HepG2 (cell line): ENCODE results near the gene ZDHHC19. TPM values are rescaled to one million over a fixed set of nuclear protein-coding genes. Genes with fewer than 3 reads are reported as not detected.
A peak's percentile ranks its signal among the peaks of the same experiment; 100 is the strongest.

Experiments used
- AKAP8 ChIP-seq: sonication (generic); formaldehyde crosslinking; IDR thresholded peaks from 2 replicates; pipeline ENCODE4 v1.5.1; 2020; ENCODE audit warnings: mild to moderate bottlenecking, missing genetic modification reagents
- DNMT3B ChIP-seq: conservative IDR thresholded peaks from 2 replicates; pipeline ENCODE4 v1.6.1; 2016; ENCODE audit warnings: missing biosample characterization, control low read depth
- MYC ChIP-seq: sonication (generic); formaldehyde crosslinking; IDR thresholded peaks from 2 replicates; pipeline ENCODE4 v1.9.0; 2021; ENCODE audit warnings: missing genetic modification reagents, borderline replicate concordance
- NR2F6 ChIP-seq, 2 experiments: IDR thresholded peaks; 2 replicates each; pipeline ENCODE4 v1.6.1; 2016; ENCODE audit warnings: antibody characterized with exemption in 1 of 2, mild to moderate bottlenecking in 1 of 2
- PITX1 ChIP-seq: sonication (generic); formaldehyde crosslinking; IDR thresholded peaks from 2 replicates; pipeline ENCODE4 v1.5.1; 2020; ENCODE audit warnings: mild to moderate bottlenecking, missing genetic modification reagents
- RAD51 ChIP-seq: fragments of 450-650 bp; IDR thresholded peaks from 2 replicates; pipeline ENCODE4 v1.6.1; 2016; ENCODE audit warnings: borderline replicate concordance
- SP140L ChIP-seq: sonication (generic); formaldehyde crosslinking; IDR thresholded peaks from 2 replicates; pipeline ENCODE4 v1.4.0; 2020; ENCODE audit warnings: missing genetic modification reagents, borderline replicate concordance
- ZNF350 ChIP-seq: sonication (generic); formaldehyde crosslinking; IDR thresholded peaks from 2 replicates; pipeline ENCODE4 v1.4.0; 2020; ENCODE audit warnings: mild to moderate bottlenecking, low read depth, missing genetic modification reagents, borderline replicate concordance
- ZNF543 ChIP-seq: sonication (generic); formaldehyde crosslinking; IDR thresholded peaks from 2 replicates; pipeline ENCODE4 v1.4.0; 2020; ENCODE audit warnings: mild to moderate bottlenecking, missing genetic modification reagents
- ZNF563 ChIP-seq: sonication (generic); formaldehyde crosslinking; IDR thresholded peaks from 2 replicates; pipeline ENCODE4 v1.8.0; 2022; ENCODE audit warnings: mild to moderate bottlenecking, moderate library complexity, missing genetic modification reagents
- ZSCAN31 ChIP-seq: sonication (generic); formaldehyde crosslinking; IDR thresholded peaks from 2 replicates; pipeline ENCODE4 v1.5.0; 2020; ENCODE audit warnings: low read depth, mild to moderate bottlenecking, missing genetic modification reagents
- ZSCAN9 ChIP-seq: IDR thresholded peaks from 2 replicates; pipeline ENCODE4 v1.6.1; 2016; ENCODE audit warnings: borderline replicate concordance
- polyA plus RNA-seq, 8 experiments: library from polyadenylated mRNA; depleted of rRNA in 3 of 8; stranded (reverse) in 7 of 8; unstranded in 1 of 8; fragments of >200 nt; fragmentation: Illumina TruSeq in 4 of 8; extraction: Trizol in 4 of 8; gene quantifications; 2 replicates each; pipeline versions ENCODE4 v1.2.1 to v1.2.3, GENCODE V29; 2011 to 2016; ENCODE audit warnings: low read depth in 4 of 8, missing spikeins in 1 of 8, mixed read lengths in 1 of 8; ENCODE audit not compliant: insufficient read depth in 1 of 8
- total RNA-seq, 5 experiments: library from RNA; depleted of rRNA; stranded (reverse); fragments of >200 nt; fragmentation: Illumina TruSeq; extraction: Trizol; gene quantifications; 2 replicates each; pipeline ENCODE4 v1.2.3, GENCODE V29; 2016; ENCODE audit warnings: low read depth in 1 of 5
- TF ChIP-seq, protein P1 (sequence below): sonication (generic); formaldehyde crosslinking; IDR thresholded peaks from 2 replicates; pipeline ENCODE4 v1.8.1; 2023; ENCODE audit warnings: mild to moderate bottlenecking, inconsistent platforms, moderate library complexity, missing genetic modification reagents, borderline replicate concordance
- TF ChIP-seq, protein P2 (sequence below): sonication (generic); formaldehyde crosslinking; IDR thresholded peaks from 2 replicates; pipeline ENCODE4 v1.4.0; 2020; ENCODE audit warnings: missing genetic modification reagents, mild to moderate bottlenecking, borderline replicate concordance
- TF ChIP-seq, protein P3 (sequence below): sonication (generic); formaldehyde crosslinking; conservative IDR thresholded peaks from 2 replicates; pipeline ENCODE4 v1.8.1; 2023; ENCODE audit warnings: missing genetic modification reagents
- TF ChIP-seq, protein P4 (sequence below): sonication (generic); formaldehyde crosslinking; conservative IDR thresholded peaks from 2 replicates; pipeline ENCODE4 v1.4.0; 2020; ENCODE audit warnings: missing genetic modification reagents
- TF ChIP-seq, protein P5 (sequence below): sonication (generic); formaldehyde crosslinking; IDR thresholded peaks from 2 replicates; pipeline ENCODE4 v1.5.0; 2020; ENCODE audit warnings: missing genetic modification reagents, mild to moderate bottlenecking, borderline replicate concordance
- TF ChIP-seq, protein P6 (sequence below): sonication (generic); formaldehyde crosslinking; IDR thresholded peaks from 2 replicates; pipeline ENCODE4 v1.8.0; 2022; ENCODE audit warnings: missing genetic modification reagents, mild to moderate bottlenecking, inconsistent platforms, borderline replicate concordance

ZDHHC19 gene
- total and polyA plus RNA-seq, 2 of the 13 experiments (the other 11 are each of a cell fraction or from before 2014, with no cell fraction given) = 0.22 to 0.53 TPM

DNA sequence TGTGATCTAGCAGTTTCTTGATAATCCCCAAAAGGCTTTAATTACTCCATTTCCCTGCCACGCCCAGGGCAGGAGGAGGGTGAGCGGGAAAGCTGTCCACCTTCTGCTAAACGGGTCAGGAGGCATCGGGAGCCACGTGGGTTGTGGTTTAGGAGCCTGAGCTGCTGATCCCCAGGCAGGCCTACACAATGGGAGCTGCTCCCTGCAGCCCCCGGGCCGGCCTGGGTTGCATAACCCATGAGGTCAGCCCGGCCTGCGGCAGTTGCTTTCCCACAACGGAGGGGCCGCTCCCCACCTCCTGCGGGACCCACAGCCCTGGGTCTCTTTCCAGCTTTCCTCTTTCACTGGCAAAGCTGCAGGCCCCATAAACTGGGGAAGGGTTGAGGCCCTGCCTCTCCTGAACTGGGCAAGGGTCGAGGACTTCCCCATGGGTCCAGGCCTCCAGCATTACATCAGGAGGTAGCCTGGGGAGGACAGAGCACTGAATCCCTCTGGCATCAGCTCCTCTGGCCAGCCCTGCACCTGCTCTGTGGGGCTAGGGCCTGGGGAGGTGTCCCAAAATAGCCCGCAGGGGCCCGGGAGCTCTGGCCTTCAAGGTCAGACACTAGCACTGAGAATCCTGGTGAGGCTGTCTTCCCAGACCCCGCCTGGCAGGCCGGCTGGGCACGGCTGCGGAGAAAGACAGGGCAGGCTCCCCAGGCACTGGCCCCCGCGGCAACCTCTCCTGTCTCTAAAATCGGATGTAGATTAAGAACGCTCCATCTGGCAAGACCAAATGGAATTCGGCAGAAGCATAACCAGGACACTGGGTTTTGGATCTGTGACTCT, 47.3 kb downstream of the ZDHHC19 start (continued):
- TF ChIP-seq, protein P1, sequence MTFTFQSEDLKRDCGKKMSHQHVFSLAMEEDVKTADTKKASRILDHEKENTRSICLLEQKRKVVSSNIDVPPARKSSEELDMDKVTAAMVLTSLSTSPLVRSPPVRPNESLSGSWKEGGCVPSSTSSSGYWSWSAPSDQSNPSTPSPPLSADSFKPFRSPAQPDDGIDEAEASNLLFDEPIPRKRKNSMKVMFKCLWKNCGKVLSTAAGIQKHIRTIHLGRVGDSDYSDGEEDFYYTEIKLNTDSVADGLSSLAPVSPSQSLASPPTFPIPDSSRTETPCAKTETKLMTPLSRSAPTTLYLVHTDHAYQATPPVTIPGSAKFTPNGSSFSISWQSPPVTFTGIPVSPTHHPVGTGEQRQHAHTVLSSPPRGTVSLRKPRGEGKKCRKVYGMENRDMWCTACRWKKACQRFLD = no peak
- TF ChIP-seq ZNF350 (CRISPR knock-in tag) = 0 out of 2 replicates have a peak, but pooled peaks have one; percentile 20
- TF ChIP-seq, protein P2, sequence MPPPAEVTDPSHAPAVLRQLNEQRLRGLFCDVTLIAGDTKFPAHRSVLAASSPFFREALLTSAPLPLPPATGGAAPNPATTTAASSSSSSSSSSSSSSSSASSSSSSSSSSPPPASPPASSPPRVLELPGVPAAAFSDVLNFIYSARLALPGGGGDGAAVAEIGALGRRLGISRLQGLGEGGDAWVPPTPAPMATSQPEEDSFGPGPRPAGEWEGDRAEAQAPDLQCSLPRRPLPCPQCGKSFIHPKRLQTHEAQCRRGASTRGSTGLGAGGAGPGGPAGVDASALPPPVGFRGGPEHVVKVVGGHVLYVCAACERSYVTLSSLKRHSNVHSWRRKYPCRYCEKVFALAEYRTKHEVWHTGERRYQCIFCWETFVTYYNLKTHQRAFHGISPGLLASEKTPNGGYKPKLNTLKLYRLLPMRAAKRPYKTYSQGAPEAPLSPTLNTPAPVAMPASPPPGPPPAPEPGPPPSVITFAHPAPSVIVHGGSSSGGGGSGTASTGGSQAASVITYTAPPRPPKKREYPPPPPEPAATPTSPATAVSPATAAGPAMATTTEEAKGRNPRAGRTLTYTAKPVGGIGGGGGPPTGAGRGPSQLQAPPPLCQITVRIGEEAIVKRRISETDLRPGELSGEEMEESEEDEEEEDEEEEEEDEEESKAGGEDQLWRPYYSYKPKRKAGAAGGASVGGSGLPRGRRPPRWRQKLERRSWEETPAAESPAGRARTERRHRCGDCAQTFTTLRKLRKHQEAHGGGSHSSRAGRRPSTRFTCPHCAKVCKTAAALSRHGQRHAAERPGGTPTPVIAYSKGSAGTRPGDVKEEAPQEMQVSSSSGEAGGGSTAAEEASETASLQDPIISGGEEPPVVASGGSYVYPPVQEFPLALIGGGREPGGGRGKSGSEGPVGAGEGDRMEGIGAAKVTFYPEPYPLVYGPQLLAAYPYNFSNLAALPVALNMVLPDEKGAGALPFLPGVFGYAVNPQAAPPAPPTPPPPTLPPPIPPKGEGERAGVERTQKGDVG (CRISPR knock-in tag) = no peak
- TF ChIP-seq NR2F6 (IDR thresholded peaks at IDR 0.05) = peak; percentile 46; the same call in 1 of the 2 replicates
- peak; percentile 57 for TF ChIP-seq NR2F6 (CRISPR knock-in tag; IDR thresholded peaks at IDR 0.05)
- peak; percentile 46; the same call in 1 of the 2 replicates for TF ChIP-seq MYC (CRISPR knock-in tag)
- no peak for TF ChIP-seq SP140L
- TF ChIP-seq RAD51 = no peak
- TF ChIP-seq AKAP8 = no peak
- TF ChIP-seq, protein P3, sequence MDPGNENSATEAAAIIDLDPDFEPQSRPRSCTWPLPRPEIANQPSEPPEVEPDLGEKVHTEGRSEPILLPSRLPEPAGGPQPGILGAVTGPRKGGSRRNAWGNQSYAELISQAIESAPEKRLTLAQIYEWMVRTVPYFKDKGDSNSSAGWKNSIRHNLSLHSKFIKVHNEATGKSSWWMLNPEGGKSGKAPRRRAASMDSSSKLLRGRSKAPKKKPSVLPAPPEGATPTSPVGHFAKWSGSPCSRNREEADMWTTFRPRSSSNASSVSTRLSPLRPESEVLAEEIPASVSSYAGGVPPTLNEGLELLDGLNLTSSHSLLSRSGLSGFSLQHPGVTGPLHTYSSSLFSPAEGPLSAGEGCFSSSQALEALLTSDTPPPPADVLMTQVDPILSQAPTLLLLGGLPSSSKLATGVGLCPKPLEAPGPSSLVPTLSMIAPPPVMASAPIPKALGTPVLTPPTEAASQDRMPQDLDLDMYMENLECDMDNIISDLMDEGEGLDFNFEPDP (CRISPR knock-in tag) = no peak
- TF ChIP-seq DNMT3B (CRISPR knock-in tag) = no peak
- TF ChIP-seq, protein P4, sequence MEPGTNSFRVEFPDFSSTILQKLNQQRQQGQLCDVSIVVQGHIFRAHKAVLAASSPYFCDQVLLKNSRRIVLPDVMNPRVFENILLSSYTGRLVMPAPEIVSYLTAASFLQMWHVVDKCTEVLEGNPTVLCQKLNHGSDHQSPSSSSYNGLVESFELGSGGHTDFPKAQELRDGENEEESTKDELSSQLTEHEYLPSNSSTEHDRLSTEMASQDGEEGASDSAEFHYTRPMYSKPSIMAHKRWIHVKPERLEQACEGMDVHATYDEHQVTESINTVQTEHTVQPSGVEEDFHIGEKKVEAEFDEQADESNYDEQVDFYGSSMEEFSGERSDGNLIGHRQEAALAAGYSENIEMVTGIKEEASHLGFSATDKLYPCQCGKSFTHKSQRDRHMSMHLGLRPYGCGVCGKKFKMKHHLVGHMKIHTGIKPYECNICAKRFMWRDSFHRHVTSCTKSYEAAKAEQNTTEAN = no peak
- TF ChIP-seq ZSCAN31 (CRISPR knock-in tag) = no peak
- no peak for TF ChIP-seq ZNF563
- TF ChIP-seq, protein P5, sequence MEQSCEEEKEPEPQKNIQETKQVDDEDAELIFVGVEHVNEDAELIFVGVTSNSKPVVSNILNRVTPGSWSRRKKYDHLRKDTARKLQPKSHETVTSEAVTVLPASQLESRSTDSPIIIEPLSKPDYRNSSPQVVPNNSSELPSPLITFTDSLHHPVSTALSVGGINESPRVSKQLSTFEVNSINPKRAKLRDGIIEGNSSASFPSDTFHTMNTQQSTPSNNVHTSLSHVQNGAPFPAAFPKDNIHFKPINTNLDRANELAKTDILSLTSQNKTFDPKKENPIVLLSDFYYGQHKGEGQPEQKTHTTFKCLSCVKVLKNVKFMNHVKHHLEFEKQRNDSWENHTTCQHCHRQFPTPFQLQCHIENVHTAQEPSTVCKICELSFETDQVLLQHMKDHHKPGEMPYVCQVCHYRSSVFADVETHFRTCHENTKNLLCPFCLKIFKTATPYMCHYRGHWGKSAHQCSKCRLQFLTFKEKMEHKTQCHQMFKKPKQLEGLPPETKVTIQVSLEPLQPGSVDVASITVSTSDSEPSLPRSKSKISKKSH (CRISPR knock-in tag) = peak; percentile 57; the same call in 1 of the 2 replicates
- TF ChIP-seq ZSCAN9 = no peak
- TF ChIP-seq PITX1 (CRISPR knock-in tag) = no peak
- no peak for TF ChIP-seq ZNF543 (CRISPR knock-in tag)
- TF ChIP-seq, protein P6, sequence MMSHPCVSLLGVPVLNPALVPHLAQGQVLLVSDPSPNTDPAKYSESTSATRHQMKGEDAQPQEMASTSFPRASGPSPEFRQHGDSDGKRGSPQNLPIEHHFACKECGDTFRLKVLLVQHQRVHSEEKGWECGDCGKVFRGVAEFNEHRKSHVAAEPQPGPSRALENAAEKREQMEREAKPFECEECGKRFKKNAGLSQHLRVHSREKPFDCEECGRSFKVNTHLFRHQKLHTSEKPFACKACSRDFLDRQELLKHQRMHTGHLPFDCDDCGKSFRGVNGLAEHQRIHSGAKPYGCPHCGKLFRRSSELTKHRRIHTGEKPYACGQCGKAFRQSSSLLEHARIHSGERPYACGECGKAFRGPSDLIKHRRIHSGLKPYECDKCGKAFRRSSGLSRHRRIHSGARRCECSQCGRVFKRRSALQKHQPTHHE (CRISPR knock-in tag) = no peak
